ENCODE measurements around the gene PRTG. TPM values are rescaled to one million over a fixed set of nuclear protein-coding genes. Genes with fewer than 3 reads are reported as not detected.

The PRTG gene
- total RNA-seq, 1 donor from 2014 or later = 334 TPM

GRCh38 chr15:55660153-55660552, 82.8 kb downstream of the PRTG start:
- H3K27me3 Mint-ChIP-seq (ENCODE audit: low read depth) = no peaks in the 10 kb centered on the region
- peak overlapping the region; percentile 60 for H3K4me3 Mint-ChIP-seq
- no peaks in the 10 kb centered on the region for H3K9me3 Mint-ChIP-seq
- DNase-seq (ENCODE audit: low read depth, low spot score) = no peak
- peaks cover 17% of the 10 kb centered on the region for H3K36me3 Mint-ChIP-seq (ENCODE audit: low read depth)
- peak overlapping the region; percentile 85 for H3K27ac Mint-ChIP-seq (ENCODE audit: unreplicated experiment)
- H3K4me1 Mint-ChIP-seq = peaks cover 72% of the 10 kb centered on the region
- TF ChIP-seq CTCF (conservative IDR thresholded peaks at IDR 0.05) = no peak

GRCh38 chr15:55659481-55659880, 83.5 kb downstream of the PRTG start:
- TF ChIP-seq CTCF (conservative IDR thresholded peaks at IDR 0.05) = no peak
- H3K27ac Mint-ChIP-seq (ENCODE audit: unreplicated experiment) = peak overlapping the region; percentile 47
- peaks cover 78% of the 10 kb centered on the region for H3K4me1 Mint-ChIP-seq
- no peak for DNase-seq (ENCODE audit: low read depth, low spot score)
- no peaks in the 10 kb centered on the region for H3K9me3 Mint-ChIP-seq
- H3K4me3 Mint-ChIP-seq = peak overlapping the region; percentile 56
- H3K36me3 Mint-ChIP-seq (ENCODE audit: low read depth) = peaks cover 16% of the 10 kb centered on the region
- no peaks in the 10 kb centered on the region for H3K27me3 Mint-ChIP-seq (ENCODE audit: low read depth)

DNA sequence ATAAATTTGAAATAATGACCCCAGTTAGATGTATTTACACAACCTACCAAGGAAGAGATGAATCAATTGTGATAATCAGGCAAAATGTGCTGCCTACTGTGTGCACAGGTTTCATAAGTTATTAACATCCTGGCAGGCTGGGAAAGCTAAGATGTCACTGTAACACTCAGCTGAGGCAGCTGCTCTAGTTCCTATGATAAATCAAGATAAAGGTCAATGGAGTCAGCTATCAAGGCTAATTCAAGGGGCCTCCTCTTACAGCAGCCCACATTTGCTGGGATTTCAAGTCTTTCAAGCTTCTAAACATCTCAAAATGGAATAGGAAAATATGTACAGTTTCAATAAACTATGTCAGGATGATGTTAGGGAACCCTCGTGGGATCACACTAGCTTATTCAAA, 84.1 kb downstream of the PRTG start:
- Mint-ChIP-seq H3K27ac (ENCODE audit: unreplicated experiment) (no peak overlapping the region), H3K4me3 (peak overlapping the region; percentile 56), H3K27me3 (ENCODE audit: low read depth) (no peaks in the 10 kb centered on the region), H3K36me3 (ENCODE audit: low read depth) (peaks cover 15% of the 10 kb centered on the region), H3K4me1 (peaks cover 82% of the 10 kb centered on the region), H3K9me3 (no peaks in the 10 kb centered on the region)
- TF ChIP-seq CTCF (conservative IDR thresholded peaks at IDR 0.05) = no peak
- no peak for DNase-seq (ENCODE audit: low read depth, low spot score)

DNA sequence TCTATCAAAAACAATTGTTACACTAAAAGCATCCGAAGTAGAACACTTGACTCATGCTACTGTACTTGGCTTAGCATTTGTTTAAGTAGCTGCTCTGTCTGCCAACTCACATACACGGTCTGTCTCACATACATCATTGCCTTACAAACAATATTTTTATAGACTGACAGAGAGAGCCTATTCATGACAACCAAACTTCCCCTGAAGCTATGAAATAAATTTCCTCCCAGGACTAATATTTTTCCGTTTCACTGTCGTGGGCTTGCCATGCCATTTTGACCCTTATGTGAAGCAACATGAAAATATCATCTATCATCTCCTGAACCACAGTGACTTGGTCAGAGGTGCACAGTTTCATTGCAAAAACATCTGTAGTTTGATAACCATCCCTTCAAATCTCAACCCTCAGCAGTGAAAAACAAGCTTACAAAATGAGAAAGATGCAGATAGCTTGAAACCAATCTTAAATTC, 88.4 kb downstream of the PRTG start:
- Mint-ChIP-seq H3K36me3 (ENCODE audit: low read depth) (peaks cover 14% of the 10 kb centered on the region), H3K27ac (ENCODE audit: unreplicated experiment) (no peak overlapping the region), H3K4me1 (peaks cover 85% of the 10 kb centered on the region), H3K9me3 (no peaks in the 10 kb centered on the region), H3K27me3 (ENCODE audit: low read depth) (no peaks in the 10 kb centered on the region), H3K4me3 (peak overlapping the region; percentile 24)
- TF ChIP-seq CTCF (conservative IDR thresholded peaks at IDR 0.05) = no peak
- DNase-seq (ENCODE audit: low read depth, low spot score) = no peak

- TF ChIP-seq CTCF (conservative IDR thresholded peaks at IDR 0.05) = no peak
- peak overlapping the region; percentile 89 for H3K4me3 Mint-ChIP-seq
- H3K36me3 Mint-ChIP-seq (ENCODE audit: low read depth) = peaks cover 13% of the 10 kb centered on the region
- H3K9me3 Mint-ChIP-seq = no peaks in the 10 kb centered on the region
- no peaks in the 10 kb centered on the region for H3K27me3 Mint-ChIP-seq (ENCODE audit: low read depth)
- no peak for DNase-seq (ENCODE audit: low read depth, low spot score)
- peak overlapping the region; percentile 79 for H3K27ac Mint-ChIP-seq (ENCODE audit: unreplicated experiment)
- H3K4me1 Mint-ChIP-seq = peaks cover 75% of the 10 kb centered on the region
These were observed 90.0 kb downstream of the PRTG start for GRCh38 chr15:55652909-55653495.

Measured in neural crest cell (in vitro differentiated cells).